ENCODE measurements around the gene EARS2. TPM values are rescaled to one million over a fixed set of nuclear protein-coding genes. Genes with fewer than 3 reads are reported as not detected.

EARS2 gene
- total and polyA plus RNA-seq, 2 of the 4 experiments (the other 2 are of a cell fraction): 28.1 to 37.8 TPM

- no peaks in the 10 kb centered on the region for H3K9me3 ChIP-seq (ENCODE audit: control insufficient read depth, insufficient read depth, low read length)
- no peak overlapping the region for H3K14ac ChIP-seq (replicated peaks; ENCODE audit: low read depth, low read length)
- DNase-seq: no peak
- H3K27ac ChIP-seq (ENCODE audit: insufficient read depth, low read length): no peak overlapping the region
- BruUV-seq (replicated peaks): no TSS peak
- peaks cover 0 to 2% of the 10 kb centered on the region in 2 experiments; a peak in 1 of 4 replicates for H3K79me1 ChIP-seq (ENCODE audit: low read depth in 1 of 2, low read length in 2 of 2)
- no peaks in the 10 kb centered on the region for H3K4me1 ChIP-seq (ENCODE audit: control insufficient read depth, insufficient read depth, low read length)
- H2AK9ac ChIP-seq (replicated peaks; ENCODE audit: low read depth, low read length, poor library complexity): no peak overlapping the region
- no peaks in the 10 kb centered on the region for H3K27me3 ChIP-seq (ENCODE audit: control insufficient read depth, insufficient read depth, low read length)
- no peak overlapping the region for H2BK120ac ChIP-seq (ENCODE audit: low read depth, low read length)
- H3K18ac ChIP-seq (ENCODE audit: low read depth, low read length): no peak overlapping the region
- intact Hi-C loops (cut with micrococcal nuclease) (no loop called here), in situ Hi-C loops (cut with MboI; ENCODE audit: low sequenced_read_pairs) (no loop called here), dilution Hi-C loops (cut with HindIII; ENCODE audit: low sequenced_read_pairs, unreplicated experiment) (no loop called here)
- ChIA-PET POLR2A (ENCODE audit: unreplicated experiment) (no interaction called here), CTCF (no interaction called here)
- H2BK15ac ChIP-seq (ENCODE audit: low read depth, low read length): no peak overlapping the region
- H2BK20ac ChIP-seq (ENCODE audit: low read depth, low read length): no peak overlapping the region
- no peak overlapping the region for H3K56ac ChIP-seq (ENCODE audit: extremely low read depth, insufficient read depth, low read length)
- no peak overlapping the region for H3K23ac ChIP-seq (ENCODE audit: low read depth, low read length)
- no peak overlapping the region for H3K4me2 ChIP-seq (ENCODE audit: low read depth, low read length)
- TF ChIP-seq, protein P1, sequence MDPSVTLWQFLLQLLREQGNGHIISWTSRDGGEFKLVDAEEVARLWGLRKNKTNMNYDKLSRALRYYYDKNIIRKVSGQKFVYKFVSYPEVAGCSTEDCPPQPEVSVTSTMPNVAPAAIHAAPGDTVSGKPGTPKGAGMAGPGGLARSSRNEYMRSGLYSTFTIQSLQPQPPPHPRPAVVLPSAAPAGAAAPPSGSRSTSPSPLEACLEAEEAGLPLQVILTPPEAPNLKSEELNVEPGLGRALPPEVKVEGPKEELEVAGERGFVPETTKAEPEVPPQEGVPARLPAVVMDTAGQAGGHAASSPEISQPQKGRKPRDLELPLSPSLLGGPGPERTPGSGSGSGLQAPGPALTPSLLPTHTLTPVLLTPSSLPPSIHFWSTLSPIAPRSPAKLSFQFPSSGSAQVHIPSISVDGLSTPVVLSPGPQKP (IDR thresholded peaks at IDR 0.05; ENCODE audit: borderline replicate concordance, low read depth, low read length): no peak
- TF ChIP-seq FOS (IDR thresholded peaks at IDR 0.05; ENCODE audit: low read depth, low read length) (no peak), MAFK (IDR thresholded peaks at IDR 0.05; ENCODE audit: low read depth, low read length) (no peak), RAD21 (IDR thresholded peaks at IDR 0.05; ENCODE audit: low read length) (no peak), MAZ (IDR thresholded peaks at IDR 0.05; ENCODE audit: borderline replicate concordance, low read depth, low read length) (no peak), CEBPB (IDR thresholded peaks at IDR 0.05; ENCODE audit: low read depth, low read length) (no peak)
- TF ChIP-seq, protein P2, sequence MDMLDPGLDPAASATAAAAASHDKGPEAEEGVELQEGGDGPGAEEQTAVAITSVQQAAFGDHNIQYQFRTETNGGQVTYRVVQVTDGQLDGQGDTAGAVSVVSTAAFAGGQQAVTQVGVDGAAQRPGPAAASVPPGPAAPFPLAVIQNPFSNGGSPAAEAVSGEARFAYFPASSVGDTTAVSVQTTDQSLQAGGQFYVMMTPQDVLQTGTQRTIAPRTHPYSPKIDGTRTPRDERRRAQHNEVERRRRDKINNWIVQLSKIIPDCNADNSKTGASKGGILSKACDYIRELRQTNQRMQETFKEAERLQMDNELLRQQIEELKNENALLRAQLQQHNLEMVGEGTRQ (IDR thresholded peaks at IDR 0.05; ENCODE audit: low read depth, low read length): no peak
- no peak overlapping the region for H4K91ac ChIP-seq (ENCODE audit: insufficient read depth, low read depth, low read length)
- no peak overlapping the region for H4K8ac ChIP-seq (ENCODE audit: low read depth in 2 of 2, low read length in 2 of 2)
- H3K4ac ChIP-seq (ENCODE audit: low read depth, low read length): no peak overlapping the region
- no peak overlapping the region for H3K9ac ChIP-seq (ENCODE audit: low read depth, low read length)
- no peak overlapping the region for H4K5ac ChIP-seq (ENCODE audit: low read depth, low read length)
- H3K36me3 ChIP-seq (ENCODE audit: control insufficient read depth, insufficient read depth, low read length): peaks cover 56% of the 10 kb centered on the region
- no peak for ATAC-seq (ENCODE audit: low read depth)
- H4K20me1 ChIP-seq (ENCODE audit: insufficient read depth, low read length): no peaks in the 10 kb centered on the region
- WGBS, 2 experiments (ENCODE audit: extremely low coverage in 2 of 2, insufficient read length in 1 of 2): 92% methylated on average over 2 of the region's 11 CpGs; no CpG with 5 or more reads in 1 of the 2 experiments
- no peak overlapping the region for H3K4me3 ChIP-seq (ENCODE audit: insufficient read depth, low read depth, low read length)
- H2AFZ ChIP-seq (replicated peaks; ENCODE audit: low read length, poor library complexity): no peak overlapping the region
- H2BK5ac ChIP-seq (ENCODE audit: low read depth, low read length, poor library complexity, severe bottlenecking): no peak overlapping the region
- H3K9me1 ChIP-seq (ENCODE audit: insufficient read depth, low read length): no peaks in the 10 kb centered on the region
- no peak overlapping the region for H2AK5ac ChIP-seq (ENCODE audit: low read depth, low read length)
Observed at GRCh38 chr16:23527961-23528643, 29.0 kb downstream of the EARS2 start.
